Mesendoderm (in vitro differentiated cells): Measurements from ENCODE around the gene RASA1.
A peak's percentile ranks its signal among the peaks of the same experiment; 100 is the strongest.

Experiments used
- DNase-seq: peaks from one replicate; pipeline ENCODE4 v3.0.0; 2013
- H2AK5ac ChIP-seq: 2 replicates; pipeline ENCODE4 v1.6.1; 2013; ENCODE audit warnings: low read length, inconsistent platforms
- H2BK120ac ChIP-seq: 2 replicates; pipeline ENCODE4 v1.6.1; 2013; ENCODE audit warnings: low read depth, mild to moderate bottlenecking, low read length, moderate library complexity, mixed read lengths
- H2BK15ac ChIP-seq: replicated peaks from 2 replicates; pipeline ENCODE4 v1.6.1; 2013; ENCODE audit warnings: low read depth, mild to moderate bottlenecking, moderate library complexity
- H2BK5ac ChIP-seq: 2 replicates; pipeline ENCODE4 v1.6.1; 2013; ENCODE audit warnings: low read length, inconsistent platforms
- H3K18ac ChIP-seq: 2 replicates; pipeline ENCODE4 v1.6.1; 2013; ENCODE audit warnings: mild to moderate bottlenecking, low read length, mixed read lengths
- H3K23ac ChIP-seq: one replicate; pipeline ENCODE4 v1.6.1; 2013; ENCODE audit warnings: low read length
- H3K27ac ChIP-seq: 2 replicates; pipeline ENCODE4 v1.5.1; 2013; ENCODE audit warnings: low read depth, mild to moderate bottlenecking, inconsistent platforms, low read length, moderate library complexity
- H3K27me3 ChIP-seq: 2 replicates; pipeline ENCODE4 v1.6.1; 2013; ENCODE audit warnings: low read length, control low read depth, mild to moderate bottlenecking, inconsistent platforms; ENCODE audit not compliant: insufficient read depth, poor library complexity
- H3K36me3 ChIP-seq: 2 replicates; pipeline ENCODE4 v1.6.1; 2013; ENCODE audit warnings: low read length, inconsistent platforms; ENCODE audit not compliant: control insufficient read depth, insufficient read depth
- H3K4ac ChIP-seq: one replicate; pipeline ENCODE4 v1.6.1; 2013; ENCODE audit warnings: low read depth, mild to moderate bottlenecking, low read length, moderate library complexity
- H3K4me1 ChIP-seq: 2 replicates; pipeline ENCODE4 v1.6.1; 2013; ENCODE audit warnings: low read depth, low read length, inconsistent platforms; ENCODE audit not compliant: control insufficient read depth
- H3K4me2 ChIP-seq: 2 replicates; pipeline ENCODE4 v1.6.1; 2013; ENCODE audit warnings: low read length
- H3K4me3 ChIP-seq: 2 replicates; pipeline ENCODE4 v1.5.1; 2013; ENCODE audit warnings: mild to moderate bottlenecking, low read length
- H3K56ac ChIP-seq: one replicate; pipeline ENCODE4 v1.6.1; 2013; ENCODE audit warnings: low read length
- H3K79me1 ChIP-seq: 2 replicates; pipeline ENCODE4 v1.6.1; 2013; ENCODE audit warnings: low read length, inconsistent platforms
- H3K79me2 ChIP-seq: 2 replicates; pipeline ENCODE4 v1.6.1; 2013; ENCODE audit warnings: mild to moderate bottlenecking, low read length; ENCODE audit not compliant: control insufficient read depth, insufficient read depth
- H3K9ac ChIP-seq: 2 replicates; pipeline ENCODE4 v1.6.1; 2013; ENCODE audit warnings: low read length, inconsistent platforms
- H4K5ac ChIP-seq: one replicate; pipeline ENCODE4 v1.6.1; 2013; ENCODE audit warnings: low read length
- H4K8ac ChIP-seq: one replicate; pipeline ENCODE4 v1.6.1; 2013; ENCODE audit warnings: low read depth, mild to moderate bottlenecking, control low read depth, low read length, moderate library complexity
- WGBS: extraction: QIAGEN DNeasy Blood & Tissue Kit; methylation state at CpG from one replicate; pipeline ENCODE4 v1.1.7; 2013; ENCODE audit warnings: low lambda C conversion rate, missing lambda C conversion rate; ENCODE audit not compliant: insufficient coverage; ENCODE audit errors: extremely low coverage; 5-methylcytosine and 5-hydroxymethylcytosine counted together

Gene RASA1

GRCh38 chr5:87383216-87383615 lies 115.5 kb downstream of the RASA1 start:
- Histone ChIP-seq H2BK15ac (no peak overlapping the region), H3K27me3 (no peaks in the 10 kb centered on the region), H3K79me2 (no peaks in the 10 kb centered on the region), H3K4ac (no peak overlapping the region), H3K9ac (no peak overlapping the region), H3K4me3 (no peak overlapping the region), H3K56ac (no peak overlapping the region), H3K79me1 (no peaks in the 10 kb centered on the region), H3K18ac (no peak overlapping the region), H2AK5ac (no peak overlapping the region), H3K23ac (no peak overlapping the region), H3K4me2 (no peak overlapping the region), H3K4me1 (no peaks in the 10 kb centered on the region), H3K36me3 (no peaks in the 10 kb centered on the region), H3K27ac (no peak overlapping the region), H2BK120ac (no peak overlapping the region), H2BK5ac (no peak overlapping the region), H4K8ac (no peak overlapping the region), H4K5ac (no peak overlapping the region)
- WGBS: no CpG with 5 or more reads among the region's 1 CpG
- no peak for DNase-seq

GRCh38 chr5:87385802-87386201 lies 118.1 kb downstream of the RASA1 start:
- Histone ChIP-seq H2BK15ac (no peak overlapping the region), H4K8ac (no peak overlapping the region), H3K4ac (no peak overlapping the region), H3K4me1 (no peaks in the 10 kb centered on the region), H3K79me1 (no peaks in the 10 kb centered on the region), H3K4me3 (no peak overlapping the region), H3K56ac (no peak overlapping the region), H3K23ac (no peak overlapping the region), H4K5ac (no peak overlapping the region), H3K27ac (no peak overlapping the region), H2AK5ac (no peak overlapping the region), H3K9ac (no peak overlapping the region), H3K36me3 (peaks cover 1% of the 10 kb centered on the region), H3K18ac (no peak overlapping the region), H3K79me2 (no peaks in the 10 kb centered on the region), H2BK5ac (no peak overlapping the region), H3K4me2 (no peak overlapping the region), H2BK120ac (no peak overlapping the region), H3K27me3 (no peaks in the 10 kb centered on the region)
- no CpG with 5 or more reads among the region's 2 CpGs for WGBS
- peak; percentile 4 for DNase-seq

- no peak overlapping the region for H3K9ac ChIP-seq
- H2BK15ac ChIP-seq: no peak overlapping the region
- DNase-seq: no peak
- no peaks in the 10 kb centered on the region for H3K4me1 ChIP-seq
- WGBS: no CpG with 5 or more reads among the region's 2 CpGs
- no peaks in the 10 kb centered on the region for H3K79me2 ChIP-seq
- peaks cover 3% of the 10 kb centered on the region for H3K36me3 ChIP-seq
- H2BK5ac ChIP-seq: no peak overlapping the region
- no peak overlapping the region for H3K23ac ChIP-seq
- no peaks in the 10 kb centered on the region for H3K27me3 ChIP-seq
- no peak overlapping the region for H3K4ac ChIP-seq
- H4K5ac ChIP-seq: no peak overlapping the region
- H3K18ac ChIP-seq: no peak overlapping the region
- H3K79me1 ChIP-seq: no peaks in the 10 kb centered on the region
- no peak overlapping the region for H3K4me3 ChIP-seq
- H3K56ac ChIP-seq: no peak overlapping the region
- H2BK120ac ChIP-seq: no peak overlapping the region
- no peak overlapping the region for H3K4me2 ChIP-seq
- no peak overlapping the region for H4K8ac ChIP-seq
- no peak overlapping the region for H2AK5ac ChIP-seq
- H3K27ac ChIP-seq: no peak overlapping the region
Observed at GRCh38 chr5:87388129-87388528, 120.4 kb downstream of the RASA1 start.

GRCh38 chr5:87389296-87390034 lies 121.8 kb downstream of the RASA1 start:
- H3K4me3 ChIP-seq: no peak overlapping the region
- no peaks in the 10 kb centered on the region for H3K27me3 ChIP-seq
- H3K4ac ChIP-seq: no peak overlapping the region
- H3K79me1 ChIP-seq: no peaks in the 10 kb centered on the region
- H2BK5ac ChIP-seq: no peak overlapping the region
- DNase-seq: no peak
- H3K4me2 ChIP-seq: no peak overlapping the region
- no peak overlapping the region for H3K27ac ChIP-seq
- H2BK15ac ChIP-seq: no peak overlapping the region
- H2BK120ac ChIP-seq: no peak overlapping the region
- no peak overlapping the region for H3K9ac ChIP-seq
- no peak overlapping the region for H4K8ac ChIP-seq
- WGBS: no CpG with 5 or more reads among the region's 14 CpGs
- H3K36me3 ChIP-seq: peaks cover 3% of the 10 kb centered on the region
- H3K56ac ChIP-seq: no peak overlapping the region
- no peaks in the 10 kb centered on the region for H3K4me1 ChIP-seq
- H2AK5ac ChIP-seq: no peak overlapping the region
- H3K79me2 ChIP-seq: no peaks in the 10 kb centered on the region
- no peak overlapping the region for H4K5ac ChIP-seq
- H3K18ac ChIP-seq: no peak overlapping the region
- H3K23ac ChIP-seq: no peak overlapping the region

- Histone ChIP-seq H3K79me1 (no peaks in the 10 kb centered on the region), H3K4me1 (no peaks in the 10 kb centered on the region), H3K36me3 (peaks cover 3% of the 10 kb centered on the region)
Observed at GRCh38 chr5:87390075-87390474, 122.4 kb downstream of the RASA1 start.

More at GRCh38 chr5:87390075-87390474, 122.4 kb downstream of the RASA1 start:
- Histone ChIP-seq H3K27me3 (no peaks in the 10 kb centered on the region), H3K9ac (no peak overlapping the region), H3K23ac (no peak overlapping the region), H3K27ac (no peak overlapping the region), H2BK120ac (no peak overlapping the region), H3K4ac (no peak overlapping the region), H2BK5ac (no peak overlapping the region), H4K8ac (no peak overlapping the region), H3K18ac (no peak overlapping the region), H3K79me2 (no peaks in the 10 kb centered on the region), H3K4me3 (no peak overlapping the region), H3K4me2 (no peak overlapping the region), H2BK15ac (no peak overlapping the region), H3K56ac (no peak overlapping the region), H2AK5ac (no peak overlapping the region), H4K5ac (no peak overlapping the region)
- WGBS: no CpG with 5 or more reads among the region's 3 CpGs
- peak; percentile 13 for DNase-seq
